Measurements from ENCODE around the gene FRMD4B. TPM values are rescaled to one million over a fixed set of nuclear protein-coding genes. Genes with fewer than 3 reads are reported as not detected.

FRMD4B gene
- total and polyA plus RNA-seq, 2 donors (not counting 3 experiments of a cell fraction or from before 2014, with no cell fraction given) = 66.4 to 89.7 TPM

GRCh38 chr3:69321301-69322157 is 64.4 kb downstream of the FRMD4B start:
- H3K9ac ChIP-seq (replicated peaks; ENCODE audit: extremely low read depth, insufficient read depth, low read length) = no peak overlapping the region
- H3K9me3 ChIP-seq (replicated peaks; ENCODE audit: control insufficient read depth, insufficient read depth, low read length) = no peaks in the 10 kb centered on the region
- FAIRE-seq (no peak), DNase-seq (ENCODE audit: low read depth, low spot score) (no peak)
- TF ChIP-seq EZH2 (IDR thresholded peaks at IDR 0.05; ENCODE audit: borderline replicate concordance, low read depth, low read length, severe bottlenecking) (no peak), JUN (IDR thresholded peaks at IDR 0.05; ENCODE audit: borderline replicate concordance, insufficient read depth, insufficient read length, low read depth) (no peak), CTCF (IDR thresholded peaks at IDR 0.05; ENCODE audit: extremely low read depth in 1 of 2, insufficient read depth in 1 of 2, low read depth in 1 of 2, low read length in 2 of 2) (no peak), MYC (IDR thresholded peaks at IDR 0.05; ENCODE audit: low read depth, low read length) (no peak)
- no peak overlapping the region for H3K4me2 ChIP-seq (ENCODE audit: insufficient read depth, low read length)
- ChIA-PET CTCF (interaction anchor here (0.8 to 3.5 kb wide), 7 partner anchors 9 to 160 kb away, joined by 3 to 16 read pairs (median 4); partner anchors contain the start of gene FRMD4B), POLR2A (interaction anchor here (0.7 to 0.9 kb wide), 2 partner anchors 10 to 212 kb away, joined by 3 read pairs; no protein-coding TSS in a partner anchor)
- H3K4me1 ChIP-seq (ENCODE audit: control insufficient read depth, extremely low read depth, insufficient read depth, low read length) = peaks cover 4% of the 10 kb centered on the region
- H4K20me1 ChIP-seq (replicated peaks; ENCODE audit: control insufficient read depth, extremely low read depth, insufficient read depth, low read length) = peaks cover 7% of the 10 kb centered on the region
- H3K4me3 ChIP-seq (replicated peaks in 1 of 3; ENCODE audit: insufficient read depth in 1 of 3, low read depth in 1 of 3, low read length in 3 of 3) = no peak overlapping the region
- H2AFZ ChIP-seq (ENCODE audit: low read depth, low read length) = no peak overlapping the region
- H3K27ac ChIP-seq (ENCODE audit: insufficient read depth, low read depth, low read length) = no peak overlapping the region
- intact Hi-C loops (cut with micrococcal nuclease) (loop anchor here (5.0 kb wide), 1 partner anchor 351 kb away; no protein-coding TSS in a partner anchor), dilution Hi-C loops (cut with MboI; ENCODE audit: extremely low pct_ligation_motif_present, low sequenced_read_pairs) (loop anchor here (10.0 kb wide), 1 partner anchor 103 kb away; no protein-coding TSS in a partner anchor)
- no peaks in the 10 kb centered on the region for H3K27me3 ChIP-seq (ENCODE audit: control insufficient read depth in 2 of 2, insufficient read depth in 2 of 2, low read length in 2 of 2)
- H3K36me3 ChIP-seq (ENCODE audit: control insufficient read depth in 2 of 2, extremely low read depth in 1 of 2, insufficient read depth in 2 of 2, low read length in 2 of 2) = peaks cover 0 to 3% of the 10 kb centered on the region in 2 experiments
- no TSS peak for BruUV-seq (replicated peaks)
- H3K9me1 ChIP-seq (replicated peaks; ENCODE audit: control insufficient read depth, extremely low read depth, insufficient read depth, low read length) = no peaks in the 10 kb centered on the region
- peaks cover 76% of the 10 kb centered on the region for H3K79me2 ChIP-seq (ENCODE audit: control insufficient read depth, insufficient read depth, low read length)

All from endothelial cell of umbilical vein (primary cell).